Esophagus muscularis mucosa (tissue), 4 donors: ENCODE results near the gene SASH1. TPM values are rescaled to one million over a fixed set of nuclear protein-coding genes. Genes with fewer than 3 reads are reported as not detected.

Experiments used
- DNase-seq: peaks from one replicate; pipeline ENCODE4 v3.0.0-alpha.2; 2017; ENCODE audit errors: extremely low spot score
- H3K27ac ChIP-seq, 4 donors: fragments of 200-600 bp; sonication (generic); replicated peaks in 1 of 4; 1 replicate in 3 of 4; 2 replicates in 1 of 4; pipeline ENCODE4 v1.5.1; 2016 to 2019; ENCODE audit warnings: mild to moderate bottlenecking in 1 of 4
- H3K27me3 ChIP-seq, 4 donors: fragments of 200-600 bp; sonication (generic); one replicate each; pipeline versions ENCODE4 v1.5.1 to v1.6.0; 2016 to 2019
- H3K36me3 ChIP-seq, 4 donors: fragments of 200-600 bp; sonication (generic); one replicate each; pipeline ENCODE4 v1.5.1; 2016 to 2019
- H3K4me1 ChIP-seq, 4 donors: fragments of 200-600 bp; sonication (generic); one replicate each; pipeline ENCODE4 v1.5.1; 2016 to 2019
- H3K4me3 ChIP-seq, 4 donors: fragments of 200-600 bp; sonication (generic); 1 replicate in 2 of 4; 2 replicates in 2 of 4; pipeline ENCODE4 v1.5.1; 2016 to 2019; ENCODE audit warnings: mild to moderate bottlenecking in 4 of 4, moderate library complexity in 1 of 4
- H3K9me3 ChIP-seq, 4 donors: fragments of 200-600 bp; sonication (generic); 1 replicate in 3 of 4; 2 replicates in 1 of 4; pipeline ENCODE4 v1.5.1; 2016 to 2019
- CTCF ChIP-seq, 3 experiments: fragments of 200-600 bp in 2 of 3; fragments of 450-650 bp in 1 of 3; sonication (generic) in 2 of 3; IDR thresholded peaks; one replicate each; pipeline ENCODE4 v1.5.1; 2017 to 2019; ENCODE audit warnings: antibody characterized with exemption in 3 of 3, mild to moderate bottlenecking in 2 of 3, moderate library complexity in 1 of 3
- EP300 ChIP-seq: sonication (generic); formaldehyde crosslinking; IDR thresholded peaks from one replicate; pipeline ENCODE4 v1.6.1; 2017; ENCODE audit warnings: antibody characterized with exemption
- POLR2A ChIP-seq: fragments of 450-650 bp; IDR thresholded peaks from one replicate; pipeline ENCODE4 v1.6.1; 2017; ENCODE audit warnings: antibody characterized with exemption, moderate library complexity, mild to moderate bottlenecking, low read depth
- POLR2AphosphoS5 ChIP-seq, 2 donors: sonication (generic); formaldehyde crosslinking; IDR thresholded peaks; one replicate each; pipeline ENCODE4 v1.6.1; 2017; ENCODE audit warnings: antibody characterized with exemption in 2 of 2
- WGBS: methylation state at CpG from one replicate; pipeline ENCODE4 v1.1.5; 2018; 5-methylcytosine and 5-hydroxymethylcytosine counted together
- intact Hi-C: fragments of 100-400 bp; cut with DNase I; formaldehyde crosslinking; loops from one replicate; pipeline ENCODE4 v1.15.1; 2023
- total RNA-seq, 4 donors: library from RNA; depleted of rRNA; stranded (reverse); fragments of >200 nt; gene quantifications; one replicate each; pipeline versions ENCODE4 v1.1.0 to v1.2.1, GENCODE V29; 2016

SASH1 gene
- total RNA-seq, 4 donors from 2014 or later = 56.5 to 86.6 (median 70.3) TPM

GRCh38 chr6:148448369-148449012, 105.9 kb downstream of the SASH1 start:
- H3K36me3 ChIP-seq = peaks cover 0 to 10% (median 4%) of the 10 kb centered on the region in 4 donors
- H3K27ac ChIP-seq = no peak overlapping the region
- no peak for DNase-seq
- peaks cover 5 to 7% (median 6%) of the 10 kb centered on the region in 4 donors for H3K4me1 ChIP-seq
- WGBS = 83% methylated on average over 6 of the region's 6 CpGs
- no peaks in the 10 kb centered on the region for H3K27me3 ChIP-seq
- H3K9me3 ChIP-seq = no peaks in the 10 kb centered on the region
- H3K4me3 ChIP-seq = no peak overlapping the region
- intact Hi-C loops = no loop called here
- TF ChIP-seq POLR2A (no peak), CTCF (IDR thresholded peaks at IDR 0.05) (no peak), EP300 (no peak), POLR2AphosphoS5 (IDR thresholded peaks at IDR 0.05) (no peak)

GRCh38 chr6:148450866-148451265, 108.2 kb downstream of the SASH1 start:
- intact Hi-C loops = no loop called here
- Histone ChIP-seq H3K27ac (no peak overlapping the region), H3K27me3 (no peaks in the 10 kb centered on the region), H3K4me3 (no peak overlapping the region), H3K36me3 (peaks cover 0 to 15% (median 4%) of the 10 kb centered on the region in 4 donors), H3K4me1 (peaks cover 13 to 19% (median 17%) of the 10 kb centered on the region in 4 donors), H3K9me3 (no peaks in the 10 kb centered on the region)
- no peak for TF ChIP-seq CTCF (IDR thresholded peaks at IDR 0.05)
- TF ChIP-seq POLR2A = no peak
- TF ChIP-seq POLR2AphosphoS5 (IDR thresholded peaks at IDR 0.05) = no peak
- TF ChIP-seq EP300 = no peak
- DNase-seq = no peak

- WGBS = 60% methylated on average over 6 of the region's 8 CpGs
- intact Hi-C loops = no loop called here
- DNase-seq = no peak
- Histone ChIP-seq H3K27me3 (no peaks in the 10 kb centered on the region), H3K4me3 (no peak overlapping the region), H3K27ac (no peak overlapping the region), H3K36me3 (peaks cover 0 to 15% (median 4%) of the 10 kb centered on the region in 4 donors), H3K9me3 (no peaks in the 10 kb centered on the region), H3K4me1 (peaks cover 15 to 19% (median 17%) of the 10 kb centered on the region in 4 donors)
- peak; percentile 14 to 22 for TF ChIP-seq POLR2AphosphoS5 (IDR thresholded peaks at IDR 0.05)
- no peak for TF ChIP-seq POLR2A
- no peak for TF ChIP-seq EP300
Observed at GRCh38 chr6:148451690-148452089, 109.1 kb downstream of the SASH1 start.

GRCh38 chr6:148452876-148453275, 110.2 kb downstream of the SASH1 start:
- Histone ChIP-seq H3K9me3 (no peaks in the 10 kb centered on the region), H3K4me1 (peaks cover 15 to 19% (median 17%) of the 10 kb centered on the region in 4 donors), H3K27ac (no peak overlapping the region), H3K27me3 (no peaks in the 10 kb centered on the region), H3K4me3 (no peak overlapping the region), H3K36me3 (peaks cover 0 to 10% (median 4%) of the 10 kb centered on the region in 4 donors)
- WGBS = 90% methylated on average over 16 of the region's 16 CpGs
- no peak for TF ChIP-seq CTCF (IDR thresholded peaks at IDR 0.05)
- no peak for TF ChIP-seq EP300
- TF ChIP-seq POLR2A = no peak
- no peak for TF ChIP-seq POLR2AphosphoS5 (IDR thresholded peaks at IDR 0.05)
- intact Hi-C loops = no loop called here
- no peak for DNase-seq

GRCh38 chr6:148453906-148454305, 111.3 kb downstream of the SASH1 start:
- 95% methylated on average over 6 of the region's 7 CpGs for WGBS
- Histone ChIP-seq H3K36me3 (peaks cover 0 to 7% (median 2%) of the 10 kb centered on the region in 4 donors), H3K27ac (no peak overlapping the region), H3K9me3 (no peaks in the 10 kb centered on the region), H3K27me3 (no peaks in the 10 kb centered on the region), H3K4me3 (no peak overlapping the region), H3K4me1 (peaks cover 15 to 19% (median 17%) of the 10 kb centered on the region in 4 donors)
- TF ChIP-seq EP300 (no peak), CTCF (IDR thresholded peaks at IDR 0.05) (no peak), POLR2AphosphoS5 (IDR thresholded peaks at IDR 0.05) (no peak), POLR2A (no peak)
- DNase-seq = no peak
- intact Hi-C loops = no loop called here
